ENCODE measurements around the gene PEX11G. TPM values are rescaled to one million over a fixed set of nuclear protein-coding genes. Genes with fewer than 3 reads are reported as not detected.

Gene PEX11G
- total and polyA plus RNA-seq, 2 donors (not counting 3 experiments of a cell fraction or from before 2014, with no cell fraction given): 1.3 to 1.9 TPM

GRCh38 chr19:7519361-7520130 lies 30.7 kb upstream of the PEX11G start:
- POLR2A ChIA-PET: no interaction called here

More at GRCh38 chr19:7519361-7520130, 30.7 kb upstream of the PEX11G start:
- Histone ChIP-seq H3K4me2 (ENCODE audit: insufficient read depth, low read length) (no peak overlapping the region), H3K27ac (ENCODE audit: insufficient read depth, low read depth, low read length) (no peak overlapping the region), H3K9me1 (replicated peaks; ENCODE audit: control insufficient read depth, extremely low read depth, insufficient read depth, low read length) (no peaks in the 10 kb centered on the region), H3K9me3 (replicated peaks; ENCODE audit: control insufficient read depth, insufficient read depth, low read length) (no peaks in the 10 kb centered on the region), H3K9ac (replicated peaks; ENCODE audit: extremely low read depth, insufficient read depth, low read length) (no peak overlapping the region), H3K4me3 (replicated peaks in 1 of 3; ENCODE audit: insufficient read depth in 1 of 3, low read depth in 1 of 3, low read length in 3 of 3) (no peak overlapping the region), H3K79me2 (ENCODE audit: control insufficient read depth, insufficient read depth, low read length) (peaks cover 12% of the 10 kb centered on the region), H3K27me3 (ENCODE audit: control insufficient read depth in 2 of 2, insufficient read depth in 2 of 2, low read length in 2 of 2) (no peaks in the 10 kb centered on the region), H4K20me1 (replicated peaks; ENCODE audit: control insufficient read depth, extremely low read depth, insufficient read depth, low read length) (no peaks in the 10 kb centered on the region), H3K4me1 (ENCODE audit: control insufficient read depth, extremely low read depth, insufficient read depth, low read length) (peaks cover 28% of the 10 kb centered on the region), H3K36me3 (ENCODE audit: control insufficient read depth in 2 of 2, extremely low read depth in 1 of 2, insufficient read depth in 2 of 2, low read length in 2 of 2) (peaks cover 0 to 11% of the 10 kb centered on the region in 2 experiments), H2AFZ (ENCODE audit: low read depth, low read length) (no peak overlapping the region)
- CTCF ChIA-PET: interaction anchor here (1.0 kb wide), 1 partner anchor 13 kb away, joined by 4 read pairs; no protein-coding TSS in a partner anchor
- dilution Hi-C loops (cut with MboI; ENCODE audit: extremely low pct_ligation_motif_present, low sequenced_read_pairs): no loop called here
- intact Hi-C loops (cut with micrococcal nuclease): loop anchor here (5.0 kb wide), 1 partner anchor 32 kb away; the partner anchor contains the start of gene PEX11G
- FAIRE-seq (no peak), DNase-seq (ENCODE audit: low read depth, low spot score) (no peak)
- no peak for TF ChIP-seq EZH2 (IDR thresholded peaks at IDR 0.05; ENCODE audit: borderline replicate concordance, low read depth, low read length, severe bottlenecking)
- no peak for TF ChIP-seq JUN (IDR thresholded peaks at IDR 0.05; ENCODE audit: borderline replicate concordance, insufficient read depth, insufficient read length, low read depth)
- TF ChIP-seq, protein P1, sequence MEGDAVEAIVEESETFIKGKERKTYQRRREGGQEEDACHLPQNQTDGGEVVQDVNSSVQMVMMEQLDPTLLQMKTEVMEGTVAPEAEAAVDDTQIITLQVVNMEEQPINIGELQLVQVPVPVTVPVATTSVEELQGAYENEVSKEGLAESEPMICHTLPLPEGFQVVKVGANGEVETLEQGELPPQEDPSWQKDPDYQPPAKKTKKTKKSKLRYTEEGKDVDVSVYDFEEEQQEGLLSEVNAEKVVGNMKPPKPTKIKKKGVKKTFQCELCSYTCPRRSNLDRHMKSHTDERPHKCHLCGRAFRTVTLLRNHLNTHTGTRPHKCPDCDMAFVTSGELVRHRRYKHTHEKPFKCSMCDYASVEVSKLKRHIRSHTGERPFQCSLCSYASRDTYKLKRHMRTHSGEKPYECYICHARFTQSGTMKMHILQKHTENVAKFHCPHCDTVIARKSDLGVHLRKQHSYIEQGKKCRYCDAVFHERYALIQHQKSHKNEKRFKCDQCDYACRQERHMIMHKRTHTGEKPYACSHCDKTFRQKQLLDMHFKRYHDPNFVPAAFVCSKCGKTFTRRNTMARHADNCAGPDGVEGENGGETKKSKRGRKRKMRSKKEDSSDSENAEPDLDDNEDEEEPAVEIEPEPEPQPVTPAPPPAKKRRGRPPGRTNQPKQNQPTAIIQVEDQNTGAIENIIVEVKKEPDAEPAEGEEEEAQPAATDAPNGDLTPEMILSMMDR (IDR thresholded peaks at IDR 0.05; ENCODE audit: extremely low read depth in 1 of 2, insufficient read depth in 1 of 2, low read depth in 1 of 2, low read length in 2 of 2): no peak
- TF ChIP-seq GATA2 (IDR thresholded peaks at IDR 0.05; ENCODE audit: insufficient read depth, insufficient read length, low read depth, low read length): no peak
- TF ChIP-seq FOS (IDR thresholded peaks at IDR 0.05; ENCODE audit: borderline replicate concordance, insufficient read depth, low read length): no peak
- TF ChIP-seq POLR2A (IDR thresholded peaks at IDR 0.05; ENCODE audit: low read depth, low read length): no peak
- no peak for TF ChIP-seq POLR2AphosphoS5 (IDR thresholded peaks at IDR 0.05; ENCODE audit: insufficient read depth, low read depth, low read length)
- TF ChIP-seq, protein P2, sequence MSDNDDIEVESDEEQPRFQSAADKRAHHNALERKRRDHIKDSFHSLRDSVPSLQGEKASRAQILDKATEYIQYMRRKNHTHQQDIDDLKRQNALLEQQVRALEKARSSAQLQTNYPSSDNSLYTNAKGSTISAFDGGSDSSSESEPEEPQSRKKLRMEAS (IDR thresholded peaks at IDR 0.05; ENCODE audit: insufficient read depth, insufficient read length): no peak
- TF ChIP-seq MYC (IDR thresholded peaks at IDR 0.05; ENCODE audit: low read depth, low read length): no peak
- BruUV-seq (replicated peaks): no TSS peak
